22Rv1 (cell line): ENCODE results near the gene LST1.

Experiments used
- CTCF ChIP-seq: fragments of 450-650 bp; IDR thresholded peaks from 2 replicates; pipeline ENCODE4 v1.5.1; 2017; ENCODE audit warnings: mild to moderate bottlenecking
- ZFX ChIP-seq: fragments of 450-650 bp; IDR thresholded peaks from 2 replicates; pipeline ENCODE4 v1.6.1; 2017; ENCODE audit warnings: antibody characterized with exemption, borderline replicate concordance

- TF ChIP-seq CTCF (no peak), ZFX (no peak)
Measured at GRCh38 chr6:31631209-31631608, 45.1 kb downstream of the LST1 start.
